HFF-Myc (cell line): Measurements from ENCODE around the gene FBXO22.

Source experiments
- DNase-seq: peaks from one replicate; pipeline ENCODE4 v3.0.0-alpha.2; 2011; ENCODE audit warnings: low read depth; ENCODE audit errors: extremely low read depth
- H3K4me3 ChIP-seq: replicated peaks from 2 replicates; pipeline ENCODE4 v1.5.1; 2011; ENCODE audit warnings: low read depth, mild to moderate bottlenecking, control low read depth, low read length
- TF ChIP-seq, protein P1 (sequence below): IDR thresholded peaks from 2 replicates; pipeline ENCODE4 v1.5.1; 2012; ENCODE audit warnings: mild to moderate bottlenecking, low read depth, low read length, control low read depth; ENCODE audit errors: missing control alignments

FBXO22 gene

DNA sequence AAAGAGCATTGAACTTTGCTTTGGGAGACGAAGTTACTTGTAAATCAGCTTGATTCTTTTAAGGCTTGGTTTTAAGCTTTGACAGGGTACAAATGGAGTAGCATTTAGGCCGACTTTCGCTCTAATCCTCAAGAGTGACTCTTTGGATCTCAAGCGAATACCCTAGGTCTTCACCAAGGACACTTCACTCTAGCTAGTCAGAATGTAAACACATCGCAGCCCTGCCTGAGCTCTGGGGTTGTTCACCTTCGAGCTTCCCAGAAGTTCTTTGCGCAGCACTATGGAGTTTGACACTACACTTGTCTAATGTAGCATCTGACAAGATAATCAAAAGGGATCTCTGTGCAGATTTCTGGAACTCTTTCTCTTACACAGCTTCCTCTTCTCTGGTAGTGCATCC lies 86.2 kb downstream of the FBXO22 start:
- H3K4me3 ChIP-seq, result no peak overlapping the region
- DNase-seq, result no peak
- TF ChIP-seq, protein P1, sequence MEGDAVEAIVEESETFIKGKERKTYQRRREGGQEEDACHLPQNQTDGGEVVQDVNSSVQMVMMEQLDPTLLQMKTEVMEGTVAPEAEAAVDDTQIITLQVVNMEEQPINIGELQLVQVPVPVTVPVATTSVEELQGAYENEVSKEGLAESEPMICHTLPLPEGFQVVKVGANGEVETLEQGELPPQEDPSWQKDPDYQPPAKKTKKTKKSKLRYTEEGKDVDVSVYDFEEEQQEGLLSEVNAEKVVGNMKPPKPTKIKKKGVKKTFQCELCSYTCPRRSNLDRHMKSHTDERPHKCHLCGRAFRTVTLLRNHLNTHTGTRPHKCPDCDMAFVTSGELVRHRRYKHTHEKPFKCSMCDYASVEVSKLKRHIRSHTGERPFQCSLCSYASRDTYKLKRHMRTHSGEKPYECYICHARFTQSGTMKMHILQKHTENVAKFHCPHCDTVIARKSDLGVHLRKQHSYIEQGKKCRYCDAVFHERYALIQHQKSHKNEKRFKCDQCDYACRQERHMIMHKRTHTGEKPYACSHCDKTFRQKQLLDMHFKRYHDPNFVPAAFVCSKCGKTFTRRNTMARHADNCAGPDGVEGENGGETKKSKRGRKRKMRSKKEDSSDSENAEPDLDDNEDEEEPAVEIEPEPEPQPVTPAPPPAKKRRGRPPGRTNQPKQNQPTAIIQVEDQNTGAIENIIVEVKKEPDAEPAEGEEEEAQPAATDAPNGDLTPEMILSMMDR, result no peak
